Mammary epithelial cell (primary cell): ENCODE data around the gene VPS52.

Source experiments
- CTCF ChIP-seq, 2 donors: IDR thresholded peaks in 1 of 2; conservative IDR thresholded peaks in 1 of 2; 2 replicates each; pipeline ENCODE4 v1.5.1; 2011 to 2012; ENCODE audit warnings: inconsistent platforms in 2 of 2, low read length in 2 of 2, mild to moderate bottlenecking in 2 of 2, control low read depth in 1 of 2, low read depth in 1 of 2; ENCODE audit not compliant: insufficient read depth in 1 of 2; ENCODE audit errors: extremely low read depth in 1 of 2
- EZH2 ChIP-seq: IDR thresholded peaks from 2 replicates; pipeline ENCODE4 v1.6.1; 2012; ENCODE audit warnings: low read length, inconsistent platforms, borderline replicate concordance

GRCh38 chr6:33259032-33259431 lies 12.6 kb downstream of the VPS52 start:
- TF ChIP-seq CTCF (conservative IDR thresholded peaks at IDR 0.05 in 1 of 2, IDR thresholded peaks at IDR 0.05 in 1 of 2; ENCODE audit: extremely low read depth in 1 of 2, insufficient read depth in 1 of 2, low read depth in 1 of 2, low read length in 2 of 2) (no peak), EZH2 (no peak)
